Measurements from ENCODE around the gene RFX4.

Gene RFX4

DNA sequence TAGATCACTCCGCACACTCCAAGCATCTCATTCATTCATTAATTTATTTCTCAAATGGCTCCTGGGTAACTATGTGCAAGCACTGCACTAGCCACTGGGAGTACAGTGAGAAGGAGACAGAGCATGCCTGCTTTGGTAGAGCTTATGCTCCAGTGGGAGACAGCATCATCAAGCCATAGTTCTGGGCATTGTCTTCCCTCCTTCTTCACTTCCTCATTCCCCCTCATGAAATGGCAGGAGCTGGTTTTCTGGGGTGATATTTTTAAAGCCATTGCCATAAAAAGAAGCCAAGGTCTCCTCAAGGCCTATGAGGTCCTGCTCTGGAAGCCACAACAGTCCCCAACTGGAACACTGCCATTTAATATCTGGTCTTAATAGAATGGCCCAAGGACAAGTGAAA, 171.5 kb downstream of the RFX4 start:
- H3K4me3 ChIP-seq (ENCODE audit: low read depth, low read length): no peak overlapping the region
- no peak for DNase-seq (ENCODE audit: low read depth)
- TF ChIP-seq, protein P1, sequence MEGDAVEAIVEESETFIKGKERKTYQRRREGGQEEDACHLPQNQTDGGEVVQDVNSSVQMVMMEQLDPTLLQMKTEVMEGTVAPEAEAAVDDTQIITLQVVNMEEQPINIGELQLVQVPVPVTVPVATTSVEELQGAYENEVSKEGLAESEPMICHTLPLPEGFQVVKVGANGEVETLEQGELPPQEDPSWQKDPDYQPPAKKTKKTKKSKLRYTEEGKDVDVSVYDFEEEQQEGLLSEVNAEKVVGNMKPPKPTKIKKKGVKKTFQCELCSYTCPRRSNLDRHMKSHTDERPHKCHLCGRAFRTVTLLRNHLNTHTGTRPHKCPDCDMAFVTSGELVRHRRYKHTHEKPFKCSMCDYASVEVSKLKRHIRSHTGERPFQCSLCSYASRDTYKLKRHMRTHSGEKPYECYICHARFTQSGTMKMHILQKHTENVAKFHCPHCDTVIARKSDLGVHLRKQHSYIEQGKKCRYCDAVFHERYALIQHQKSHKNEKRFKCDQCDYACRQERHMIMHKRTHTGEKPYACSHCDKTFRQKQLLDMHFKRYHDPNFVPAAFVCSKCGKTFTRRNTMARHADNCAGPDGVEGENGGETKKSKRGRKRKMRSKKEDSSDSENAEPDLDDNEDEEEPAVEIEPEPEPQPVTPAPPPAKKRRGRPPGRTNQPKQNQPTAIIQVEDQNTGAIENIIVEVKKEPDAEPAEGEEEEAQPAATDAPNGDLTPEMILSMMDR (IDR thresholded peaks at IDR 0.05; ENCODE audit: control insufficient read depth, extremely low read depth, insufficient read depth): no peak

- no peak for DNase-seq (ENCODE audit: low read depth)
- TF ChIP-seq, protein P1 (IDR thresholded peaks at IDR 0.05; ENCODE audit: control insufficient read depth, extremely low read depth, insufficient read depth): no peak
- H3K4me3 ChIP-seq (ENCODE audit: low read depth, low read length): no peak overlapping the region
These were observed 175.0 kb downstream of the RFX4 start for GRCh38 chr12:106757623-106758348.

- H3K4me3 ChIP-seq (ENCODE audit: low read depth, low read length): no peak overlapping the region
- no peak for DNase-seq (ENCODE audit: low read depth)
- TF ChIP-seq, protein P1 (IDR thresholded peaks at IDR 0.05; ENCODE audit: control insufficient read depth, extremely low read depth, insufficient read depth): no peak
These were observed 175.7 kb downstream of the RFX4 start for GRCh38 chr12:106758349-106759110.

GRCh38 chr12:106759526-106760183, 176.9 kb downstream of the RFX4 start:
- TF ChIP-seq, protein P1 (IDR thresholded peaks at IDR 0.05; ENCODE audit: control insufficient read depth, extremely low read depth, insufficient read depth): no peak
- no peak for DNase-seq (ENCODE audit: low read depth)
- H3K4me3 ChIP-seq (ENCODE audit: low read depth, low read length): no peak overlapping the region

GRCh38 chr12:106760184-106760531, 177.4 kb downstream of the RFX4 start:
- TF ChIP-seq, protein P1 (IDR thresholded peaks at IDR 0.05; ENCODE audit: control insufficient read depth, extremely low read depth, insufficient read depth): no peak
- DNase-seq (ENCODE audit: low read depth): no peak
- no peak overlapping the region for H3K4me3 ChIP-seq (ENCODE audit: low read depth, low read length)

DNA sequence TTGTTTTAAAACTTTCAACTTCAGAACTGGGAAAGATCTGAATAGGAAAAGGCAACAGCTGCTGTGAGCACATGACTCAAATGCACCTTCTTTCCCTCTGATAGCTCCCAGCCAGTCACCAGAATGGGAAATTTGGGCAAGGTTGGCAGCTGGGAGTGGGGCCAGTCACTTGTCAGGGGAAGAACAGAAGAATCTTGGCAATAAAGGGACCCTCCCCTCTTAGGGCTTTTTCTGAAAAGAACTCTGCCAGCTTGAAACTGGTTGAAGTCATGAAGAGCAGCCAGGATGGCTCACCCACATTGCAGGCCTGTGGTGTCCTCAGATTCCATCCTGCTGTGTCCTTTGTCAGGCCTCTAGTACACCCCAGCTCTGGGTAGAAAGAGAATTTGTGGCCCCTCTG, 181.4 kb downstream of the RFX4 start:
- TF ChIP-seq, protein P1 (IDR thresholded peaks at IDR 0.05; ENCODE audit: control insufficient read depth, extremely low read depth, insufficient read depth): no peak
- no peak overlapping the region for H3K4me3 ChIP-seq (ENCODE audit: low read depth, low read length)
- DNase-seq (ENCODE audit: low read depth): no peak
